ENCODE data around the gene TMIGD3.

Gene TMIGD3

DNA sequence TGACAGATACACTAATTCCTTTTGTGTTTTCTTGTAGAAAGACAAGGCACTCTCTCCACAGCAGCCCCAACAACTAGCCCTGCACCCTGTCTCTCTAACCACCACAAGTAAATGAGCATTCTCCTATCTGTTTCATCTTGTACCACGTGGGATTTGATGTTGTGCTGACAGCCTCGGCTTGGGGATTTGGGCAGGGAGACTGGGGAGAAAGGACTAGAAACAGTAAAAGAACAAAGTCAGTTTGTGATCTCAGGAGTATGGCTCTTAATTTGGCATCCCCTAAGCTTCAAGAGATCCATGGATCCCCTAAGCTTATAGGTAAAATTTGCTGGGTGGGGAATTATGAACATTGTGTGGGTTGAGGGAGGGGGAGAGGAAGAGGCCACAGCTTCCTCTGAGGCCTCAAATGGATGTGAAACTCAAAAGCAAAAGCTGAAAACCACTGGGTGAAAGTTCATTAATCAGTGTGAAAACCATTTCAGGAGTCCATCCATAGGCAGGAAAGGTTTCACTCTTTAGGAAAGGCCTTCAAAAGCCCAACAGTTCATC lies 26.6 kb downstream of the TMIGD3 start:
- peak overlapping the region; percentile 21 for H3K4me3 ChIP-seq (ENCODE audit: low read depth, low read length)
- TF ChIP-seq, protein P1, sequence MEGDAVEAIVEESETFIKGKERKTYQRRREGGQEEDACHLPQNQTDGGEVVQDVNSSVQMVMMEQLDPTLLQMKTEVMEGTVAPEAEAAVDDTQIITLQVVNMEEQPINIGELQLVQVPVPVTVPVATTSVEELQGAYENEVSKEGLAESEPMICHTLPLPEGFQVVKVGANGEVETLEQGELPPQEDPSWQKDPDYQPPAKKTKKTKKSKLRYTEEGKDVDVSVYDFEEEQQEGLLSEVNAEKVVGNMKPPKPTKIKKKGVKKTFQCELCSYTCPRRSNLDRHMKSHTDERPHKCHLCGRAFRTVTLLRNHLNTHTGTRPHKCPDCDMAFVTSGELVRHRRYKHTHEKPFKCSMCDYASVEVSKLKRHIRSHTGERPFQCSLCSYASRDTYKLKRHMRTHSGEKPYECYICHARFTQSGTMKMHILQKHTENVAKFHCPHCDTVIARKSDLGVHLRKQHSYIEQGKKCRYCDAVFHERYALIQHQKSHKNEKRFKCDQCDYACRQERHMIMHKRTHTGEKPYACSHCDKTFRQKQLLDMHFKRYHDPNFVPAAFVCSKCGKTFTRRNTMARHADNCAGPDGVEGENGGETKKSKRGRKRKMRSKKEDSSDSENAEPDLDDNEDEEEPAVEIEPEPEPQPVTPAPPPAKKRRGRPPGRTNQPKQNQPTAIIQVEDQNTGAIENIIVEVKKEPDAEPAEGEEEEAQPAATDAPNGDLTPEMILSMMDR (IDR thresholded peaks at IDR 0.05; ENCODE audit: low read depth, low read length): no peak
- peak; percentile 44; the same call in 1 of the 2 replicates for TF ChIP-seq MYC (IDR thresholded peaks at IDR 0.05; ENCODE audit: low read depth, low read length)
- TF ChIP-seq, protein P2, sequence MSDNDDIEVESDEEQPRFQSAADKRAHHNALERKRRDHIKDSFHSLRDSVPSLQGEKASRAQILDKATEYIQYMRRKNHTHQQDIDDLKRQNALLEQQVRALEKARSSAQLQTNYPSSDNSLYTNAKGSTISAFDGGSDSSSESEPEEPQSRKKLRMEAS (IDR thresholded peaks at IDR 0.05; ENCODE audit: low read depth, low read length): peak; percentile 89
- DNase-seq (ENCODE audit: low read depth): peak; percentile 68

DNA sequence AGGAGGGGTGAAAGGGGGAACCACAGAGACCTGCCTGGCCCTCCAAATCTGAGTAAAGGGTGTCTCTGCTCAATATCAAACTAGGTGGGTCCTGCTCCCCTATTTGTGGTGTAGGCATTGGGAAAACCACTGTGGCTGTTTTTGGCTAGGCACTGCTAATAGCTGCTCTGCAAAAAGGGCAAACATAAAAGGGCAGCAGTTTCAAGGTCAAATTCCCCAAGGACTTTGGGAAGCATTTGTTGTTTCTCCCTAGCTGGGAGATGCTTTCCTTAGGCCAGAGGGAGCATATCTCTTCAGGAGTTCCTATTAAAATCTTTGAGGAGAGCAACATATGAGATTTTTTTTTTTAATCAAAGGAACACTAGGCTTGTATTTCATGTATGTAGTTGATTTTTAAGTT lies 27.2 kb downstream of the TMIGD3 start:
- TF ChIP-seq MYC (IDR thresholded peaks at IDR 0.05; ENCODE audit: low read depth, low read length) (no peak), POLR2A (IDR thresholded peaks at IDR 0.05; ENCODE audit: extremely low read depth, insufficient read length) (no peak)
- TF ChIP-seq, protein P1 (IDR thresholded peaks at IDR 0.05; ENCODE audit: low read depth, low read length): no peak
- TF ChIP-seq, protein P2 (IDR thresholded peaks at IDR 0.05; ENCODE audit: low read depth, low read length): no peak
- no peak overlapping the region for H3K4me3 ChIP-seq (ENCODE audit: low read depth, low read length)
- no peak for DNase-seq (ENCODE audit: low read depth)

DNA sequence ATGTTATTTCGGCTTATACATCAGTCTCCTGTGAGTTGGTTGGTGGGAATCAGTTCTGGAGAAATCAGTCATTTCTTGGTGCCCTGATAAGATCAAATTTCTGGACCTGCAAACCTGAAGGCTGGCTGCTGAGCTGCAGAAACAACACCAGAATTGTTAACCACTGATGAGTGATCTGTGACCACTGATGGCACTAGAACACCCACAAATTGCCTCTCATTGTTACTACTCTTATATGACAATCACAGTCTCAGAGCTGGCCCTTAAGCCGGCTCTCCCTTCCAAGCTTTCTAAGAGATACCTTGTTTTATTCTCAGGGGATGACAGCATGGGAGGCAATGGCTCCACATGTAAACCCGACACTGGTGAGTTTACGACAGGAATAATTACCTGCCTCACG lies 27.7 kb downstream of the TMIGD3 start:
- TF ChIP-seq MYC (IDR thresholded peaks at IDR 0.05; ENCODE audit: low read depth, low read length): no peak
- TF ChIP-seq, protein P2 (IDR thresholded peaks at IDR 0.05; ENCODE audit: low read depth, low read length): no peak
- TF ChIP-seq, protein P1 (IDR thresholded peaks at IDR 0.05; ENCODE audit: low read depth, low read length): no peak
- no peak for TF ChIP-seq POLR2A (IDR thresholded peaks at IDR 0.05; ENCODE audit: extremely low read depth, insufficient read length)
- no peak overlapping the region for H3K4me3 ChIP-seq (ENCODE audit: low read depth, low read length)
- peak; percentile 54 for DNase-seq (ENCODE audit: low read depth)

GRCh38 chr1:111474521-111474920 lies 28.9 kb downstream of the TMIGD3 start:
- peak overlapping the region; percentile 77 for H3K4me3 ChIP-seq (ENCODE audit: low read depth, low read length)
- TF ChIP-seq, protein P1 (IDR thresholded peaks at IDR 0.05; ENCODE audit: low read depth, low read length): no peak
- TF ChIP-seq MYC (IDR thresholded peaks at IDR 0.05; ENCODE audit: low read depth, low read length): no peak

GRCh38 chr1:111474106-111474505 lies 29.3 kb downstream of the TMIGD3 start:
- TF ChIP-seq, protein P1 (IDR thresholded peaks at IDR 0.05; ENCODE audit: low read depth, low read length): no peak
- TF ChIP-seq POLR2A (IDR thresholded peaks at IDR 0.05; ENCODE audit: extremely low read depth, insufficient read length): no peak
- TF ChIP-seq, protein P2 (IDR thresholded peaks at IDR 0.05; ENCODE audit: low read depth, low read length): no peak
- TF ChIP-seq MYC (IDR thresholded peaks at IDR 0.05; ENCODE audit: low read depth, low read length): no peak; the same call in 1 of the 2 replicates
- H3K4me3 ChIP-seq (ENCODE audit: low read depth, low read length): peak overlapping the region; percentile 77
- DNase-seq (ENCODE audit: low read depth): no peak

More at GRCh38 chr1:111474521-111474920, 28.9 kb downstream of the TMIGD3 start:
- no peak for DNase-seq (ENCODE audit: low read depth)

GRCh38 chr1:111471538-111471937 lies 31.9 kb downstream of the TMIGD3 start:
- no peak for TF ChIP-seq MYC (IDR thresholded peaks at IDR 0.05; ENCODE audit: low read depth, low read length)
- TF ChIP-seq, protein P2 (IDR thresholded peaks at IDR 0.05; ENCODE audit: low read depth, low read length): no peak
- no peak for TF ChIP-seq POLR2A (IDR thresholded peaks at IDR 0.05; ENCODE audit: extremely low read depth, insufficient read length)
- TF ChIP-seq, protein P1 (IDR thresholded peaks at IDR 0.05; ENCODE audit: low read depth, low read length): no peak
- no peak for DNase-seq (ENCODE audit: low read depth)
- no peak overlapping the region for H3K4me3 ChIP-seq (ENCODE audit: low read depth, low read length)

All from NB4 (cell line).